Transverse colon (tissue), 4 donors: ENCODE data around the gene ZSWIM1.

ENCODE experiments used
- EP300 ChIP-seq: sonication (generic); formaldehyde crosslinking; IDR thresholded peaks from one replicate; pipeline ENCODE4 v1.6.1; 2017; ENCODE audit warnings: antibody characterized with exemption, low read depth
- POLR2A ChIP-seq: fragments of 450-650 bp; IDR thresholded peaks from one replicate; pipeline ENCODE4 v1.6.1; 2016; ENCODE audit warnings: antibody characterized with exemption, mild to moderate bottlenecking, moderate library complexity
- POLR2AphosphoS5 ChIP-seq, 3 donors: sonication (generic); formaldehyde crosslinking; IDR thresholded peaks; one replicate each; pipeline ENCODE4 v1.6.1; 2016; ENCODE audit warnings: antibody characterized with exemption in 3 of 3
- TF ChIP-seq, protein P1 (sequence below), 5 experiments: fragments of 200-600 bp in 3 of 5; fragments of 450-650 bp in 2 of 5; sonication (generic) in 3 of 5; IDR thresholded peaks; 1 replicate in 2 of 5; 2 replicates in 3 of 5; pipeline ENCODE4 v1.5.1; 2016 to 2017; ENCODE audit warnings: antibody characterized with exemption in 5 of 5, inconsistent platforms in 3 of 5, mild to moderate bottlenecking in 2 of 5, moderate library complexity in 1 of 5

DNA sequence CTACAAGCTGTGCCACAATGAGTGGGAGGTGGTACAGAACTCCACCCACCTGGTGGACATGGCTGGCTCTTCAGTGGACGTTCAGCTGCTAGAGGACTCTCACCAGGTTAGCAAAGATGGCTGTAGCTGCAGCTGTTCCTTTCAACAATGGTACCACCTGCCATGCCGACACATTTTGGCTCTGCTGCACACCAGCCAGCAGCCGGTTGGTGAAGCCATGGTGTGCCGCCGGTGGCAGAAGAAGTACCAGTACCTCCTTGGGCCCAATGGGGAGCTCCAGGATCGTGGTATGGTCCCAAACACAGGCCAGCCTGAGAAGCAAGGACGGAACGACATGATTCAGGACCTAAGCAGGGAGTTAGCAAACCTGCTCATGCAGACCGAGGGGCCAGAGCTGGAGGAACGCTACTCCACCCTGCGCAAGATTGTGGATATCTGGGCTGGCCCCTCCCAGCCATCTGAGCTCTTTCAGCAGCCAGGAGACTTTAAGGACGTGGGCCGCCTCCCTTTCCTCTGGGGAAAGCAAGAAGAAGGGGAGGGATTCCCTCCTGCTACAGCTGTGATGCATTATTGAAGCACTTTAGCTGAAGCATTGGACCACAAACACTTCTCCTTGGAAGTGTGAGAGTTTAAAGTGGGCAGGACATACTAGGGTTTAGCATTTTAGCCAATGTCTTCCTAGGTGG, 2.8 kb upstream of the ZSWIM1 start:
- TF ChIP-seq POLR2A (no peak), POLR2AphosphoS5 (IDR thresholded peaks at IDR 0.05) (no peak), EP300 (no peak)
- TF ChIP-seq, protein P1, sequence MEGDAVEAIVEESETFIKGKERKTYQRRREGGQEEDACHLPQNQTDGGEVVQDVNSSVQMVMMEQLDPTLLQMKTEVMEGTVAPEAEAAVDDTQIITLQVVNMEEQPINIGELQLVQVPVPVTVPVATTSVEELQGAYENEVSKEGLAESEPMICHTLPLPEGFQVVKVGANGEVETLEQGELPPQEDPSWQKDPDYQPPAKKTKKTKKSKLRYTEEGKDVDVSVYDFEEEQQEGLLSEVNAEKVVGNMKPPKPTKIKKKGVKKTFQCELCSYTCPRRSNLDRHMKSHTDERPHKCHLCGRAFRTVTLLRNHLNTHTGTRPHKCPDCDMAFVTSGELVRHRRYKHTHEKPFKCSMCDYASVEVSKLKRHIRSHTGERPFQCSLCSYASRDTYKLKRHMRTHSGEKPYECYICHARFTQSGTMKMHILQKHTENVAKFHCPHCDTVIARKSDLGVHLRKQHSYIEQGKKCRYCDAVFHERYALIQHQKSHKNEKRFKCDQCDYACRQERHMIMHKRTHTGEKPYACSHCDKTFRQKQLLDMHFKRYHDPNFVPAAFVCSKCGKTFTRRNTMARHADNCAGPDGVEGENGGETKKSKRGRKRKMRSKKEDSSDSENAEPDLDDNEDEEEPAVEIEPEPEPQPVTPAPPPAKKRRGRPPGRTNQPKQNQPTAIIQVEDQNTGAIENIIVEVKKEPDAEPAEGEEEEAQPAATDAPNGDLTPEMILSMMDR (IDR thresholded peaks at IDR 0.05): no peak
